Stimulated activated CD8-positive, alpha-beta memory T cell treated with anti-CD3 and anti-CD28 coated beads, Interleukin-4, amount 100 ng/mL, for 24 hours (primary cell): ENCODE results near the gene USP7.
"Not testable (repeated sequence)": the region's sequence is repeated elsewhere in the genome, so short reads cannot be mapped to it uniquely, and the experiment has no call there.

Source experiments
- DNase-seq: peaks from one replicate; pipeline ENCODE4 v3.0.0-alpha.2; 2020; ENCODE audit warnings: low read depth

The USP7 gene

DNA sequence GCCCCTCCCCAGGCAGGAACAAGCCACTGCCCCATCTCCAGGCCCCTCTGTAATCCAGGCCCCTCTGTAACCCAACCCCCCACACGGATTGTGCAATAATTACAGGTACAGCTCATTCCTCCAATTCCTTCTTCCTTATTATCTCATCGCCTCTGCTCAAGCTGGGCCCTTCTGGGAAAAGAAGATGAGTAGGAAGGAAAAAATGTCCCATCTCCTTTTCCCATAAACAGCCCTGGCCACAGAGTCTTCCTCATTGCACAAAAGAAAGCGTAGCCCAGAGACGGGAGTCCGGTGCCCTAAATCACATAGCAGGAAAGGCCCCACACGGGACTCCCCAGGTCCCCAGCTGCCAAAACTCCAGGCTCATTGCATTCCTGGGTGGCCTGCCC is 85.2 kb downstream of the USP7 start:
- no peak for DNase-seq

DNA sequence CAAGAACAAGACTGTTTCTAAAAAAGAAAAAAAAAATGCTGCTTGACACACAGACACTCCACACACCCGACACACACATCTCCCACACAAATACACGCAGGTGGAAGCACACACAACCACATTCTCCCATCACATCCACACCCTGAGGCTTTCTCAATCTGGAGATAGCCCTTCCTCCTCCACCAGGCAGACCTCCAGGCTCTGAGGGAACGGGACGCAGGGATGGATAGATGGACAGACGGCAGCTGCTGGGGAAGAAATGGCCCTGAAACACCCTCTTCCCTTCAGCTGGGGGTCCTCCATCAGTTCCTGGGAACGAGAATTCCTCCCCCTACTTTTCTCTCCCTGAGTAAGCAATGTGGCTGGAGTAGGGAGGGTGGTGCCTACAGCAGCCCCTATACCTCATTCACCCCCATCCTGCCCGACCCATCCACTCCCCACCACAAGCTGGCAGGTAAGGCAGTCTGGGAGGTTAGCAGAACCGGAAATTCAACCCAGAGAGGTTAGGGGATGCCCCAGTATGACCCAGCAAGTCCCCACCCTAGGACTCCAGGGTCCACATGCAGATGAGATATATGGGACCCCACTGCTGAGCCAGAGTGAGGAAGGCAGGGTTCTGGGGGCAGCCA is 85.7 kb downstream of the USP7 start:
- DNase-seq: no peak

DNA sequence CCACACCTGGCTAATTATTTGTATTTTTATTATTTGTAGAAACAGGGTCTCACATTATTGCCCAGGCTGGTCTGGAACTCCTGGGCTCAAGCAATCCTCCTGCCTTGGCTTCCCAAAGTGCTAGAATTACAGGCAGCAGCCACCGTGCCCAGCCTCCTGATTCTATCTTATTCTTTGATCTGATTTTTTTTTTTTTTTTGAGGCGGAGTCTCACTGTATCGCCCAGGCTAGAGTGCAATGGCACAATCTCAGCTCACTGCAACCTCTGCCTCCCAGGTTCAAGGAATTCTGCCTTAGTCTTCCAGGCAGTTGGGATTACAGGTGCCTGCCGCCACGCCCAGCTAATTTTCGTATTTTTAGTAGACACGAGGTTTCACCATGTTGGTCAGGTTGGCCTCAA is 88.4 kb downstream of the USP7 start:
- not testable (repeated sequence) for DNase-seq

- no peak for DNase-seq
Measured at GRCh38 chr16:8874388-8874787, 89.3 kb downstream of the USP7 start.

- DNase-seq: not testable (repeated sequence)
Measured at GRCh38 chr16:8873866-8874195, 89.9 kb downstream of the USP7 start.

GRCh38 chr16:8872967-8873865 is 90.5 kb downstream of the USP7 start:
- no peak for DNase-seq

- DNase-seq: no peak
Measured at GRCh38 chr16:8872071-8872470, 91.6 kb downstream of the USP7 start.

DNA sequence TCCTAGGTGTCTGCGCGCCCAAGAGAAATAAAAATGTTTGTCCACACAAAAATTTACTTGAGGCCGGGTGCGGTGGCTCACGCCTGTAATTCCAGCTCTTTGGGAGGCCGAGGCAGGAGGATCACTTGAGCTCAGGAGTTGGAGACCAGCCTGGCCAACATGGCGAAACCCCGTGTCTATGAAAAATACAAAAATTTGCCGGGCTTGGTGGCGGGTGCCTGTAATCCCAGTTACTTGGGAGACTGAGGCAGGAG is 93.8 kb downstream of the USP7 start:
- not testable (repeated sequence) for DNase-seq

DNA sequence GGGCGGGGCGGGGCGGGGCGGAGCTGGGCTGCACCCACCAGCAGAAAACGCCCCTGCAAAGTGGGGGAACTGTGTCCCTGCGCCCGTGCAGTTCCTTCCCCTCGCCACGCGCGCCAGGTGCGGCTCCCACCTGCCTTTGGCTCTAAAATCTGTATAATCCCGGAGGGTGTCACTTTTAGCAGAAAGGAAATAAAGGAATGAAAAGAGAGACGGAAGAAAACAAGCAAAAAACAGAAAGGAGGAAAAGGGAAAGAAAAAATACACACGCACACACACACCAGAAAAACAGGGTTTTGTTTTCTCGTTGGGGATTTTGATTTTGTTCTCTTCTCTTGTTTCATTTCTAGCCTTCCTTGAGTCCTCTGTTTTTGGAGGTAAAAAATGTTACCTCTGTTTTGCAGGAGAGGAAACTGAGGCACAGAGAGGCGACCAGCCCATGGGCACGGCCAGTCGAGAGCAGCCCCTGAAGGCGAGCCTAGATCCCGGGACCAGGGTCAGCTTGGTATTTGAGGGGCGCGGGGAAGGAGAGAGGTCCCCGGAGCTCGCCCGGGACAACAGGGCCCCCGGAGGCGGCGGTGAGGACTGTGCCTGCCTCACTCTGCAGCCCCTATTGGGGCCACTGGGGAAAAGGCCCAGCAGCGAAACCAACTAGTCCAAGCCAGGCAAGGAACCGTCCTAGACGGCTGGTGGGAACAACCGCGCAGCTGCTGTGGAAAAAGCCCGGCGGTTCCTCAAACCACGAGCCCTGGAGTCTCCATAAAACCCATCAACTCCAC is 94.3 kb downstream of the USP7 start:
- DNase-seq: no peak

- DNase-seq: peak; percentile 79
Measured at GRCh38 chr16:8868416-8869211, 95.1 kb downstream of the USP7 start, which contains the start of gene CARHSP1. TSS of gene CARHSP1 (minus strand) at chr16:8869006. CDS start at chr16:8859328, 9,678 bp downstream.

GRCh38 chr16:8867932-8868415 is 95.7 kb downstream of the USP7 start:
- DNase-seq: peak; percentile 61

GRCh38 chr16:8867216-8867931 is 96.3 kb downstream of the USP7 start:
- no peak for DNase-seq

GRCh38 chr16:8866884-8867215 is 96.9 kb downstream of the USP7 start:
- DNase-seq: no peak

- no peak for DNase-seq
Measured at GRCh38 chr16:8866118-8866883, 97.4 kb downstream of the USP7 start.

DNA sequence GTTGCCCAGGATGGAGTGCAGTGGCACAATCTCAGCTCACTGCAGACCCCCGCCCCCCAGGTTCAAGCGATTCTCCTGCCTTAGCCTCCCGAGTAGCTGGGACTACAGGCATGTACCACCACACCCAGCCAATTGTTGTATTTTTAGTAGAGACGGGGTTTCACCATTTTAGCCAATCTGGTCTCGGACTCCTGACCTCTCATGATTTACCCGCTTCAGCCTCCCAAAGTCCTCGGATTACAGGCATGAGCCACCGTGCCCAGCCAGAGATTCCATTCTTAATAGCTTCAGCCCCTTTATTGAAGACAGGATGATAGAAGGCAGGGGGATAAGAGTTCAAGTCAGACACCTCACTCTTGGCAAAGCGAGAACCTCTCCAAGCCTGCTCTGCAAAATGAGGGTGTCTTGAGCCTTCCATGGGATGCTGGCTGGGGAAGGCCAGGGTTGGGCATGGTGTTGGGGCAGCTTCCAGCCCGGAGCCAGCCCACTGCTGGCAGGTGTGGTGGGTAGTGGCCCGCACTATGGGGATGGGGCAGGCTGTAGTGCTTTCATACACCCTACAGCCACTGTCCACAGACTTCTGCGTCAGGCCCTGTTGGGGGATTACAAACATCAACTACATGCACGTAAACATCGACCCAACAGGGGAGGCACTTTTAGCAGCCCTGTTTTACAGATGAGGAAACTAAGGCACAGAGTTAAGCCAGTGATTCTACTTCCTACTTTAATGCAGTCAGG is 98.4 kb downstream of the USP7 start:
- no peak for DNase-seq

DNA sequence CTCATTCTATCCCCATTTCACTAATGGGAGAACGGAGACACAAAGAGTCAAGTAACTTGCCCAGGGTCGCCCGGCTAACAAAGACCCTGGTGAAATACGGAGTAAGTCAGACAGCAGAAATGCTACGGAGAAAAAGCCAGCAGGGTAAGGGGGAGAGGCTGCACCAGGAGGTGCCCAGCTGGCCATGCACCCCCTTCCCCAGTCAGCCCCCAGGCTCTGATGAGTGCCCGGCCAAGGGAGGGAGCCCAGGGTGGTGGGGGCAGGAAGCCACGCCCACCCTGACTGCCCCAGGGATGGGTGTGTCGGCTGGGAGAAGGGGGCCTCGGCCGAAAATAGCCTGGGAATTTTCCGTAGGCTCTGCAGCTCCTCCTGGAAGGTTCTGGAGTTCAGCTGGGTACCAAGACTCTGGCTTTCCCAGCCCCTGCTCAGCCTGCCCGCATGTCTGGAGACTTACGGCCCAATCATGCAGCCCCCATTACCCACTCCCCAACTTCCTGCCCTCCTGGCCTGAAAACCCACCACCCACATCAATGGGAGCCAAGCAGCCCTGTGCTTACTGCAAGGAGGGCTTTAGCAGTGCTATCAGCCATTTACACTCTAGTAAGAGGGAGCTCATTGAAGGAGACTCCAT is 99.1 kb downstream of the USP7 start:
- DNase-seq: no peak

DNA sequence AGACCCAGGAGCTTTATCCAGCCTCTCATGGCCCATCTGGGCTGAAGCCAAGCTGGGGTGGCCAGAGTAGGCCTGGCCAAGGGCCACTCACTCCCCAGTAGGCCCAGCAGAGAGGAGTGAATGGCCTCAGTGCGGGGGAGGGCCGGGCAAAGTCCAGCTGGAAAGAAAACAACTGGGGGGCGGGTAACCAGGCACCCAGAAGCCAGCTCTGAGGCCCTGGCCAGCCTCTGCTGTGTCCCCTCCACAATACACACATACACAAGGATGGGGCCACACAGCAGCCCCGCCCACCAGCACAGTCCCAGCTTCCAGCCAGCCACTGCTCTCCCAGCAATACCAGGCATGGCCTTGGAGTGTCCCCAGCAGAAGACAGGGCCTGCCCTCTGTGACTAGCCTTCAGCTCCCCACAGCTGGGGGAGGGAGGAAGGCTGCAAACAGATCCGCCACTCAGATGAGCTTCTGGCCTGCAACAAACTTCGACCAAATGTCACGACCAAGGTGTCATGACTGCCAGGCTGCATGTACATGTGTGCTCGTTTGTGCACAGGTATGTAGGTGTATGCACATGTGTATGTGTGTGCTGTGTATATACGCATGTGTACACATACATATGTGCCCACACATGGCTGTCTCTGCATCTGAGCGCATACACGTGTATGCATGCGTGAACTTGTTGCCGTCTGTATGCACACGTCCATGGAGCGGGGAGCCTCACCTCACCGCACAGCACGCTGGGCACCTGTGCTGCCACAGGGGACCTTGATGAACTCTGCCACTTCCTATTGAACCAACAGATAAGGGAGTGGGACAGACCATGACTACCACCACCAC is 99.9 kb downstream of the USP7 start:
- no peak for DNase-seq

DNA sequence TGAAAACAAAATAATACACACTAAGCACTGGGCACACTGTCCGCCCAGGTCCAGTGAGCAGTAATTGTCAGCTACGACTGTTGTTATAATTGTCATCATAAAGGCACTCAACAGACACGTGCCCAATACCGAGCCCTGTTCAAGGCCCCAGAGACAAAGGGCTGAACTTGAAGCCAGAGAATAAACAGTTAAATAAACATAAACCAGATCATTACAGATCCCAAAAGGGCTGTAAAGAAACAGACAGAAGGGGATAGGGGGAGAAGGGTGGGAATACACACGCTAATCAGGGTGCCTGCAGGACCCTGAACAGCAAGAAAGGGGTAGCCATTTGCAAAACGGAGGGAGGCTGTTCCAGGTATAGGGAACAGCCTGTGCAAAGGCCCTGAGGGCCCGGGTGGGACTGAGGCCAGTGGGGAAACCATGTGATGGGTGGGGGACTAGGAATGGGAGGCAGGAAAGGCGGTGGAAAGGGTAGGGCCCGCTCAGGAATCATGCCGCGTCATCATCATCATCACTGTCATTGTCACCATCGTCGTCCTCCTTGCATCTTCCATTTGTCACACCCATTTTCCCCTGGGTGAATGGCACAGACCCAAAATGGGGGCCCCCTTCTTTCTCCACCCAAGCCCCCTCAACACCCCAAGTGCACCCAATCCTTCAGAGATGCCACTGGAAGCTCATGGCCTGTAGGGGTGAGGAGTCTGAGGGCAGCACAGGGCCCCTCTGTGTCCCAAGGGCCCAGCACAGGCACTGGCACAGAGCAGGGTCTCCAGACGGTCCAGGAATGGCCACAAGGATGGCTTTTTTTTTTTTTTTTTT is 101.2 kb downstream of the USP7 start:
- no peak for DNase-seq
